VCaP (cell line): ENCODE measurements around the gene TMOD1.
A peak's percentile ranks its signal among the peaks of the same experiment; 100 is the strongest.

ENCODE experiments used
- H3K27ac ChIP-seq: fragments of 450-650 bp; 2 replicates; pipeline ENCODE4 v1.5.1; 2017
- CTCF ChIP-seq: fragments of 450-650 bp; conservative IDR thresholded peaks from 2 replicates; pipeline ENCODE4 v1.5.1; 2017; ENCODE audit warnings: mild to moderate bottlenecking, moderate library complexity

TMOD1 gene

GRCh38 chr9:97554566-97555075 is 53.2 kb downstream of the TMOD1 start:
- no peak for TF ChIP-seq CTCF
- H3K27ac ChIP-seq = no peak overlapping the region

- TF ChIP-seq CTCF = no peak
Measured at GRCh38 chr9:97555164-97555563, 53.7 kb downstream of the TMOD1 start.

GRCh38 chr9:97556036-97556720 is 54.7 kb downstream of the TMOD1 start:
- no peak for TF ChIP-seq CTCF
- peak overlapping the region; percentile 52 for H3K27ac ChIP-seq

More at GRCh38 chr9:97555164-97555563, 53.7 kb downstream of the TMOD1 start:
- H3K27ac ChIP-seq = no peak overlapping the region

GRCh38 chr9:97556721-97557605 is 55.5 kb downstream of the TMOD1 start:
- H3K27ac ChIP-seq = peak overlapping the region; percentile 52
- TF ChIP-seq CTCF = no peak

- peak overlapping the region; percentile 52 for H3K27ac ChIP-seq
- no peak for TF ChIP-seq CTCF
Measured at GRCh38 chr9:97557606-97558095, 56.2 kb downstream of the TMOD1 start.

- no peak for TF ChIP-seq CTCF
- peak overlapping the region; percentile 52; the same call in 1 of the 2 replicates for H3K27ac ChIP-seq
Measured at GRCh38 chr9:97558701-97559101, 57.2 kb downstream of the TMOD1 start.

- H3K27ac ChIP-seq = no peak overlapping the region
Measured at GRCh38 chr9:97559111-97559514, 57.6 kb downstream of the TMOD1 start.

More at GRCh38 chr9:97559111-97559514, 57.6 kb downstream of the TMOD1 start:
- TF ChIP-seq CTCF = no peak
